Heart left ventricle (tissue), 16 donors: ENCODE results near the gene PROK2. TPM values are rescaled to one million over a fixed set of nuclear protein-coding genes. Genes with fewer than 3 reads are reported as not detected.

Source experiments
- ATAC-seq, 4 donors: fragments of 200-7000 bp; cut with Tn5 transposase; one replicate each; pipeline ENCODE4 v1.9.1; 2020 to 2022; ENCODE audit warnings: moderate library complexity in 4 of 4, mild to moderate bottlenecking in 3 of 4, moderate number of reproducible peaks in 1 of 4
- DNase-seq, 5 donors: peaks; one replicate each; pipeline ENCODE4 v3.0.0-alpha.2; 2020
- H3K27ac ChIP-seq, 12 donors: fragments of 200-600 bp; sonication (generic) in 4 of 12; one replicate each; pipeline versions ENCODE4 v1.5.0 to v1.8.0; 2016 to 2022; ENCODE audit warnings: mild to moderate bottlenecking in 2 of 12
- H3K27me3 ChIP-seq, 9 donors: fragments of 200-600 bp; sonication (generic) in 2 of 9; one replicate each; pipeline versions ENCODE4 v1.5.1 to v1.8.0; 2016 to 2022; ENCODE audit warnings: mild to moderate bottlenecking in 3 of 9
- H3K36me3 ChIP-seq, 9 donors: fragments of 200-600 bp; sonication (generic) in 2 of 9; one replicate each; pipeline versions ENCODE4 v1.5.0 to v1.8.0; 2018 to 2022; ENCODE audit warnings: mild to moderate bottlenecking in 2 of 9
- H3K4me1 ChIP-seq, 12 donors: fragments of 200-600 bp; sonication (generic) in 4 of 12; one replicate each; pipeline versions ENCODE4 v1.5.0 to v1.8.0; 2016 to 2022; ENCODE audit warnings: mild to moderate bottlenecking in 3 of 12
- H3K4me3 ChIP-seq, 12 donors: fragments of 200-600 bp; sonication (generic) in 4 of 12; one replicate each; pipeline versions ENCODE4 v1.5.0 to v1.8.0; 2017 to 2022; ENCODE audit warnings: mild to moderate bottlenecking in 9 of 12, moderate library complexity in 4 of 12
- H3K9me3 ChIP-seq, 12 donors: fragments of 200-600 bp; sonication (generic) in 4 of 12; one replicate each; pipeline versions ENCODE4 v1.5.0 to v1.8.0; 2016 to 2022; ENCODE audit warnings: mild to moderate bottlenecking in 1 of 12
- CTCF ChIP-seq, 12 donors: fragments of 200-600 bp; sonication (generic) in 4 of 12; IDR thresholded peaks; one replicate each; pipeline versions ENCODE4 v1.5.0 to v1.8.0; 2018 to 2022; ENCODE audit warnings: antibody characterized with exemption in 12 of 12, mild to moderate bottlenecking in 5 of 12
- POLR2A ChIP-seq, 2 donors: fragments of 450-650 bp; IDR thresholded peaks; one replicate each; pipeline ENCODE4 v1.6.1; 2017; ENCODE audit warnings: antibody characterized with exemption in 2 of 2, mild to moderate bottlenecking in 2 of 2, moderate library complexity in 2 of 2
- WGBS, 4 donors: extraction: QIAGEN DNeasy Blood & Tissue Kit in 2 of 4; methylation state at CpG; one replicate each; pipeline versions ENCODE4 v1.1.5 to v1.1.7; 2013 to 2018; 5-methylcytosine and 5-hydroxymethylcytosine counted together
- intact Hi-C, 10 donors: fragments of 100-400 bp; cut with DNase I; formaldehyde crosslinking; loops; one replicate each; pipeline versions ENCODE4 v1.11.1 to v1.14.2; 2022
- long read RNA-seq, 3 donors: library from polyadenylated mRNA; unstranded; transcript quantifications; one replicate each; pipeline ENCODE4 v2.0.0, GENCODE V29; 2020 to 2021
- polyA plus RNA-seq, 2 donors: library from polyadenylated mRNA; stranded (reverse); fragments of 200-250 nt; gene quantifications; one replicate each; pipeline ENCODE4 v1.2.3, GENCODE V29; 2013
- total RNA-seq, 9 donors: library from RNA; depleted of rRNA in 2 of 9; stranded (reverse); fragments of >200 nt in 2 of 9; fragmentation: NEBNext Ultra II Directional in 3 of 9; extraction: Animal tissue kit (Norgen Biotek cat#: 25700) in 3 of 9; gene quantifications; one replicate each; pipeline versions ENCODE4 v1.1.0 to v1.2.4, GENCODE V29; 2016 to 2023
- donor health status: ischemic (EF 13 %, LVEDD 7.1; RV severe dilation, severe dysfunction).
- donor health status: healthy with polysubstance abuse.
- donor health status: DM: no; HTN: yes; CAD: no.
- donor health status: DM: no; HTN: no; CAD: no.
- donor health status: ischemic (EF 25% LVEDD 6.9; RV normal size, moderate dysfunction).
- donor health status: ischemic (EF 25% LVEDD 5.7; RV mildly dilated, moderate dysfunction).
- donor health status: healthy.
- donor health status: DM: yes; HTN: yes; CAD: no.
- donor health status: ischemic (EF 35%, LVEDD 5.7; RV mildly dilated, moderate dysfunction).
- donor health status: nonischemic (EF 11% LVEDD 7.7; RV severe dilation, severe dysfunction).
- donor health status: DM: yes; HTN: yes; CAD: no.
- donor health status: PGD.
- donor health status: ischemic (EF 29% LVEDD 5.4; RV normal size, mild dysfunction).
- donor health status: nonischemic (EF 23%, LVEDD 6.1; RV moderate dilation, normal function).

Gene PROK2
- under 1 TPM in 6 of 9 donors, not detected in 3; 0.17 to 0.49 (median 0.28) TPM for total RNA-seq
- under 1 TPM in 1 of 2 donors, not detected in 1; 0.24 TPM for polyA plus RNA-seq
- long read RNA-seq, donor 1 = 0 reads
- long read RNA-seq, donor 2, partial matches to known transcripts = 0 of 1 reads
- long read RNA-seq, donor 2, other reads (novel, unspliced or antisense) = 0 of 1 reads
- long read RNA-seq, donor 3 = 0 reads

GRCh38 chr3:71784914-71785531 is at the start of gene PROK2:
PROK2 (minus strand) TSS chr3:71785148; CDS start chr3:71785052, 96 bp downstream.
- TF ChIP-seq CTCF (IDR thresholded peaks at IDR 0.05) (no peak), POLR2A (IDR thresholded peaks at IDR 0.05) (no peak)
- Histone ChIP-seq H3K27ac (no peak within 1 kb of the TSS), H3K4me3 (peak within 1 kb of the TSS; percentile 9 to 68 (median 27)), H3K36me3 (no peaks in the 10 kb centered on the region), H3K27me3 (peaks cover 13 to 82% (median 52%) of the 10 kb centered on the region in 9 donors), H3K4me1 (peaks cover 0 to 29% (median 6%) of the 10 kb centered on the region in 12 donors), H3K9me3 (no peaks in the 10 kb centered on the region)
- DNase-seq (no peak), ATAC-seq (peak in 1 of 4 donors; percentile 46)
- intact Hi-C loops = no loop called here
- WGBS, 4 donors = 1 to 3% (median 2%) methylated on average over 13 to 89 of the region's 89 CpGs

- no peaks in the 10 kb centered on the region for H3K4me1 ChIP-seq
- no peak overlapping the region for H3K4me3 ChIP-seq
- ATAC-seq (no peak), DNase-seq (no peak)
- intact Hi-C loops = no loop called here
- peaks cover 0 to 4% (median 0%) of the 10 kb centered on the region in 9 donors for H3K27me3 ChIP-seq
- H3K27ac ChIP-seq = no peak overlapping the region
- 54 to 75% (median 66%) methylated on average over 2 of the region's 2 CpGs for WGBS, 4 donors
- TF ChIP-seq CTCF (IDR thresholded peaks at IDR 0.05) (no peak), POLR2A (IDR thresholded peaks at IDR 0.05) (no peak)
- no peaks in the 10 kb centered on the region for H3K36me3 ChIP-seq
- H3K9me3 ChIP-seq = no peaks in the 10 kb centered on the region
Measured at GRCh38 chr3:71831599-71831998, 46.7 kb upstream of the PROK2 start.

GRCh38 chr3:71825551-71826283 is 40.8 kb upstream of the PROK2 start:
- ATAC-seq (no peak), DNase-seq (no peak)
- Histone ChIP-seq H3K9me3 (no peaks in the 10 kb centered on the region), H3K27me3 (peaks cover 0 to 4% (median 0%) of the 10 kb centered on the region in 9 donors), H3K4me1 (no peaks in the 10 kb centered on the region), H3K4me3 (no peak overlapping the region), H3K36me3 (no peaks in the 10 kb centered on the region), H3K27ac (no peak overlapping the region)
- no peak for TF ChIP-seq CTCF (IDR thresholded peaks at IDR 0.05)
- no peak for TF ChIP-seq POLR2A (IDR thresholded peaks at IDR 0.05)
- WGBS, 4 donors = 83 to 97% (median 91%) methylated on average over 4 to 5 of the region's 5 CpGs
- intact Hi-C loops = no loop called here

DNA sequence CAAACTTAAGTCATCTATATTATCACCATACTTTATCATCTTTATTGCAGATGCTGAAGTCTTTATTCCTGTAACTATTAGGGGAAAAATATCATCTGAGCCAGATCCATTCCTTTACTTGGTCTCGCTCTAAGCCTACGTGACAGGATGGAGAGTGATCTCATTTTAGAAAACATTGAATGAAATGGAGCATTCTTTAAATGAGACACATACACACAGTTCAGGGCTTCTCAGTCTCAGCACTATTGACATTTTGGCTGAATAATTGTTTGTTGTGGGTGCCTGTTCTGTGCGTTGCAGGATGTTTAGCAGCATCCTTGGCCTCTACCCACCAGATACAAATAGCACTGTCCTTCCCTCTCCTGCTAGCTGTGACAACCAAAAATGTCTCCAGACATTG is 36.2 kb upstream of the PROK2 start:
- no peaks in the 10 kb centered on the region for H3K4me1 ChIP-seq
- no peak for DNase-seq
- H3K9me3 ChIP-seq = no peaks in the 10 kb centered on the region
- no peak for TF ChIP-seq CTCF (IDR thresholded peaks at IDR 0.05)
- H3K4me3 ChIP-seq = no peak overlapping the region
- no peaks in the 10 kb centered on the region for H3K36me3 ChIP-seq
- WGBS, 4 donors = 58 to 71% (median 65%) methylated on average over 3 of the region's 3 CpGs
- intact Hi-C loops = no loop called here
- H3K27me3 ChIP-seq = no peaks in the 10 kb centered on the region
- ATAC-seq = no peak
- no peak overlapping the region for H3K27ac ChIP-seq
